Tibial nerve (tissue), 4 donors: ENCODE measurements around the gene DHRS9.

Source experiments
- EP300 ChIP-seq, 2 donors: sonication (generic); formaldehyde crosslinking; IDR thresholded peaks; one replicate each; pipeline ENCODE4 v1.6.1; 2017; ENCODE audit warnings: antibody characterized with exemption in 2 of 2, mild to moderate bottlenecking in 1 of 2
- POLR2A ChIP-seq, 2 donors: fragments of 450-650 bp; IDR thresholded peaks; one replicate each; pipeline ENCODE4 v1.6.1; 2017; ENCODE audit warnings: antibody characterized with exemption in 2 of 2, mild to moderate bottlenecking in 2 of 2, moderate library complexity in 2 of 2
- TF ChIP-seq, protein P1 (sequence below), 5 experiments: fragments of 200-600 bp in 3 of 5; fragments of 450-650 bp in 2 of 5; sonication (generic) in 3 of 5; IDR thresholded peaks; one replicate each; pipeline ENCODE4 v1.5.1; 2016 to 2019; ENCODE audit warnings: antibody characterized with exemption in 5 of 5, mild to moderate bottlenecking in 3 of 5, moderate library complexity in 2 of 5

DNA sequence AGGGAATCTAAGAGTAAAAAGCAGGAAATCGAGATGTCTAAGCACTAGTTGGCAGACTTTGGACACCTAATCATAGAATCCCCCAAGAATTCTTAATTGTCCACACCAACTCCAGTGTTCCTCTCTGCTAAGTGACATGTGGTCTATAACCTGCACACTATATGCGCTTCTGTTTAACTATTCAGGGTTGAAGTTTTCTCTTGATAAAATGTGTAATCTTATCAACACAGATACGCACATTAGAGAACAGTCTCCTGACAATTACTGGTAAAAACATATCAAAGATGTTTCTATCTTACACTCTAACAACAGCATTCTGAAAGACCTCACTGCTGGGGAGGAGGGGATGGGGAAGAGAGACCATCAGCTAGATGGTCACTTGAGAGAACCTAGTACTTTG, 42.1 kb upstream of the DHRS9 start:
- TF ChIP-seq POLR2A (IDR thresholded peaks at IDR 0.05) = no peak
- TF ChIP-seq, protein P1, sequence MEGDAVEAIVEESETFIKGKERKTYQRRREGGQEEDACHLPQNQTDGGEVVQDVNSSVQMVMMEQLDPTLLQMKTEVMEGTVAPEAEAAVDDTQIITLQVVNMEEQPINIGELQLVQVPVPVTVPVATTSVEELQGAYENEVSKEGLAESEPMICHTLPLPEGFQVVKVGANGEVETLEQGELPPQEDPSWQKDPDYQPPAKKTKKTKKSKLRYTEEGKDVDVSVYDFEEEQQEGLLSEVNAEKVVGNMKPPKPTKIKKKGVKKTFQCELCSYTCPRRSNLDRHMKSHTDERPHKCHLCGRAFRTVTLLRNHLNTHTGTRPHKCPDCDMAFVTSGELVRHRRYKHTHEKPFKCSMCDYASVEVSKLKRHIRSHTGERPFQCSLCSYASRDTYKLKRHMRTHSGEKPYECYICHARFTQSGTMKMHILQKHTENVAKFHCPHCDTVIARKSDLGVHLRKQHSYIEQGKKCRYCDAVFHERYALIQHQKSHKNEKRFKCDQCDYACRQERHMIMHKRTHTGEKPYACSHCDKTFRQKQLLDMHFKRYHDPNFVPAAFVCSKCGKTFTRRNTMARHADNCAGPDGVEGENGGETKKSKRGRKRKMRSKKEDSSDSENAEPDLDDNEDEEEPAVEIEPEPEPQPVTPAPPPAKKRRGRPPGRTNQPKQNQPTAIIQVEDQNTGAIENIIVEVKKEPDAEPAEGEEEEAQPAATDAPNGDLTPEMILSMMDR (IDR thresholded peaks at IDR 0.05) = no peak
- TF ChIP-seq EP300 (IDR thresholded peaks at IDR 0.05) = no peak
